NCI-H774 (cell line): ENCODE data around the gene HEPACAM.
A peak's percentile ranks its signal among the peaks of the same experiment; 100 is the strongest.

Experiments used
- DNase-seq: peaks from one replicate; lab custom pipeline; 2025; lab: John Stamatoyannopoulos, UW

The HEPACAM gene

DNA sequence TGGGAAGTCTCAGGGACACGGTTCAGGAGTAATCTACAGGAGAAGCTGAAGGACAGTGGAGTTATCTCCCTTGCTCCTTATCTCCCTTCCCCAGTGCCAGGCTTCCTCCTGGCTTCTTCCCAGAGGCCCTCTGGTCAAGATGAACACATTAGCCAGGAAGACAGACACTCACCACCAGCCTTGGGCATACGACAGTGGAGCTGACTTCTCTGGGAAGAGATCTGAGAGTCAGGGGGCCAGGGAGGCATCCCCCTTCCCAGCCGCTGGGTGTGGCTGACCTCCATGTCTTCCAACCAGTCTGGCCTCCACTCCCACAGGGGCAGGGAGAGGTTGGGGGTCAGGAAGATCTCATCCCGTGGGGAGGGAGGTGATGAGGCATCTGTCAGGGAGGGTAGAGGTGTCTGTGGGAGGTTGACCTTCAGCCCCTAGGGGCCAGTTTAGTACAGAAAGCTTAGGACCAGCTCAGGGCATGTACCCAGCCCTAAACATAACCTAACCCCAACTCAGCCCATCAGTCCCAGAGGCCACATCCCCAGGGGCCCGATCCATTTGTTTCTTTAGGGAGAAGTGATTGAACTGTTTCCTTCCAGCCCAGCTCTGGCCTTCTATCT lies 50.9 kb downstream of the HEPACAM start:
- DNase-seq: no peak

- DNase-seq: no peak
Observed at GRCh38 chr11:124884340-124884739, 51.5 kb downstream of the HEPACAM start.

GRCh38 chr11:124882339-124883071 lies 53.3 kb downstream of the HEPACAM start:
- no peak for DNase-seq

DNA sequence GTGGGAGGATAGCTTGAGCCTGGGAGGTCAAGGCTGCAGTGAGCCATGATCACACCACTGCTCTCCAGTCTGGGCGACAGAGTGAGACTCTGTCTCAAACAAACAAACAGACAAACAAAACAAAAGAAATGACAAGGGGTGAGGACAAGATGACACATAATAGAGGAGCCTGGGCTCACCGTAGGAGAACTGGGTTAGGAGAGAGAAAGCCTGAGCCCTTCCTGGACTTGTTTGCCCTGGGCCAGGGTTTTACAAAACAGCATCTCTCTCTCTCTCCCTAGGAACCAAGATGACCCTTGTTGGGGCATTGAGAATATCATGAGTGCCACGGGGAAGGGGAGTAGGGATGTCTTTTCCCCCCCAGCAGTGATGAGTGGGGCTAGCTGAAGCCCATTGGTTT lies 54.9 kb downstream of the HEPACAM start:
- DNase-seq: no peak

DNA sequence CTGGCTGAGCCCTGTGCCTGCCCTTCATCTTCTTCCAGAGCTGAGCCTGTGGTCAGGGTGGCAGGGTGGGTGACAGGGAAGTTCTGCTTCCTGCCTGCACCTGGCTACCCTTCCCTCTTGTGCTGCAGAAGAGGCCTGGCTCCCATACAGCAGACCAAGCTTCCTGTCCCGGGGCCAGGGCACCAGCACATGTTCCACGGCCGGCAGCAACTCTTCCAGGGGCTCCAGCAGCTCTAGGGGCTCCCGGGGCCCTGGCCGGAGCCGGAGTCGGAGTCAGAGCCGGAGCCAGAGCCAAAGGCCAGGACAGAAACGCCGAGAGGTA lies 55.6 kb downstream of the HEPACAM start:
- DNase-seq: no peak

DNA sequence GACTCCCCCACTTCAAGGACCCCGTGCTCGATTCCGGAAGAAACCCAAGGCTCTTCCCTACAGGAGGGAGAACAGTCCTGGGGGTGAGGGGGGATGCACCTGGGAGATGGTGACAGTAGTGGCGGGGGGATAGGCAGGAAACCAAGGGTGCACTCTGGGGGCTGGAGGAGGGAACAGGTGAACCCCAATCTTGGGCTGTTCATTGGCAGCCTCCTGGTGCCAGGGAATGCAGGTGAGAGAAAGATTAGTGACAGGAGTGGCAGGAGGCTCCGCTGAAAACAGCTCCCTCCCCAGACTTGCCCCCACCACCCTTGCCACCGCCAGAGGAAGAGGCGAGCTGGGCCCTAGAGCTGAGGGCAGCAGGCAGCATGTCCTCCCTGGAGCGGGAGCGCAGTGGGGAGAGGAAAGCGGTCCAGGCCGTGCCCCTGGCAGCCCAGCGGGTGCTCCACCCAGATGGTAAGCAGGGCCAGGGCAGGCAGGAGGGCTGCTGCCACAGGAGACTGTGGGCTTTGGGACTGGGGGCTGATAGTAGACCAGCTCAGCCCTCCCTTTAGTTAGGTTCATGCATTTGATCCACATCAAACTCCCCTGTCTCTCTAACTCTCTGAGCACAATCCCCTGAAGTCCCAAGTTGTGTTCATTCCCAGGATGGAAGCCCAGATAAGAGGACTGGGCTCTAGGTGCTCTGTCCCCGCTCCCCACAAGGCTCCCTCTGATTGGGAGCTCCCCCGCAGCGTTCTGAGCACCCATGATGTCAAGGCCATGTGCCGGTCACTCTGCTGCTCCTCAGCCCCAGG lies 56.2 kb downstream of the HEPACAM start:
- no peak for DNase-seq

DNA sequence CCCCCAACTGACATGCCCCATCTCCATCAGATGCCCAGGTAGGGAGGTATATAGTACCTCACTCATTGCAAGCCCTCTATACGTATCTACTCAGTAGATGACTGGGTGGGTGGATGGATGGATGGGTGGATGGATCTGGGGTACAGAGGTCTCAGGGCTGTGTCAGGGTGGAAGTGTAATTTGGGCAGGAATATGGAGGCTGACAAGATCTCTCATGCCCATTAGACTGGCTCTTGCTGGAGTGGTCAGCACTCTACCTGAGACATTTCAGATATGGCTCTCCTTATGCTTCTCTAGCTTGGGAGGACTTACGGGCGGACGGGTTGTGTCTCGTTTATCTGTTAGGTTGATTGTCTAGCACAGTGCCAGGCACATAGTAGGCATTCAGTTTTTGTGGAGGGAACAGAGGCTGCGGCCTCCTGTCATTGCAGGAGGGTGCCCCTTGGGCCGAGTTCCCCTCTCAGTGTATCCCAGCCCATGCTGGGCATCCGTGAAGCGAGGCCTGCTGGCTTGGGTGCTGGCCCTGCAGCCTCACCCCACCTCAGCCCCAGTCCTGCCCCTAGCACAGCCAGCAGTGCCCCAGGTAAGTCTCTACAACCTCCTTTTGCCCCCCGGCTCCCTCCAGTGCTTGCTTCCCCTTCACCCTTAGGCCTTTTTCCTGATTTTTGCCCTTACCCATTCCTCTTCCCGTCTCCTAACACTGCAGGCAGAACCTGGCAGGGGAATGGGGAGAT lies 56.9 kb downstream of the HEPACAM start:
- no peak for DNase-seq

GRCh38 chr11:124877910-124878758 lies 57.7 kb downstream of the HEPACAM start:
- no peak for DNase-seq

GRCh38 chr11:124877631-124877909 lies 58.3 kb downstream of the HEPACAM start:
- no peak for DNase-seq

DNA sequence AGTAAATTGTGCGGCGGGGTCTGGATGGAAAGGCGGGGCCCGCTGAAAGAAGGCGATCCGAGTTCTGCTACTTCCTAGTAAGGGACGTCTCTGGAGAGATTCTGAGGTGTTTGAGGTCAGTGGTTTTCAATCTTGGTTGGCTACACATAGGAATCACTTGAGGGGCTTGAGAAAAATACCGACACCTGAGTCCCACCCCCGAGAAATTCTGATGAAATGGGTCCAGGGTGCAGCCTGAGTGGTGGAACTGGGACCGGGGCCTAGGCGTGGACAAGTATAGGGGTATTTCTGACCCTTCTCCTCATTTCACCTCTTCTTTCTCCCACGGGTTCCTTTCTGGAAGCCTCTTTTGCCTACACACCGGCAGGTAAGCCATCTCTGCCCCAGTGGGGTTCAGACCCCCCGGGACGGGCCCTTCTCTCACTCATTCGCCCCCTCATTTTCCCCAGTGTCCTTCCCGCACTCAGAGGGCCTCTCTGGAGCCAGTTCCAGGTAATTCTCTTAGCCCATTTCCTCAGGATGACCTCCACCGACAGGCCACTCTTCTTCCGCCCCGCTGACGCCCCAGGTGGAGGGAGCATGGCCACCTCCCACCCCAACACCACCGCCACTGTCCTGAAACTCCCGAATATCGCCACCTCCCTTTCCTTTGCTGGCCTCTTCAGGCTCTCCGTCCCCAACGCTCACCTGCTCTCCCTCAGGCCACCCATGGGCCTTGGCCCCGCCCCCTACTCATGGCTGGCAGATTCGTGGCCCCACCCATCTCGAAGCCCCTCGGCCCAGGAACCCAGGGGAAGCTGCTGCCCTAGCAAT lies 58.8 kb downstream of the HEPACAM start:
- DNase-seq: no peak

DNA sequence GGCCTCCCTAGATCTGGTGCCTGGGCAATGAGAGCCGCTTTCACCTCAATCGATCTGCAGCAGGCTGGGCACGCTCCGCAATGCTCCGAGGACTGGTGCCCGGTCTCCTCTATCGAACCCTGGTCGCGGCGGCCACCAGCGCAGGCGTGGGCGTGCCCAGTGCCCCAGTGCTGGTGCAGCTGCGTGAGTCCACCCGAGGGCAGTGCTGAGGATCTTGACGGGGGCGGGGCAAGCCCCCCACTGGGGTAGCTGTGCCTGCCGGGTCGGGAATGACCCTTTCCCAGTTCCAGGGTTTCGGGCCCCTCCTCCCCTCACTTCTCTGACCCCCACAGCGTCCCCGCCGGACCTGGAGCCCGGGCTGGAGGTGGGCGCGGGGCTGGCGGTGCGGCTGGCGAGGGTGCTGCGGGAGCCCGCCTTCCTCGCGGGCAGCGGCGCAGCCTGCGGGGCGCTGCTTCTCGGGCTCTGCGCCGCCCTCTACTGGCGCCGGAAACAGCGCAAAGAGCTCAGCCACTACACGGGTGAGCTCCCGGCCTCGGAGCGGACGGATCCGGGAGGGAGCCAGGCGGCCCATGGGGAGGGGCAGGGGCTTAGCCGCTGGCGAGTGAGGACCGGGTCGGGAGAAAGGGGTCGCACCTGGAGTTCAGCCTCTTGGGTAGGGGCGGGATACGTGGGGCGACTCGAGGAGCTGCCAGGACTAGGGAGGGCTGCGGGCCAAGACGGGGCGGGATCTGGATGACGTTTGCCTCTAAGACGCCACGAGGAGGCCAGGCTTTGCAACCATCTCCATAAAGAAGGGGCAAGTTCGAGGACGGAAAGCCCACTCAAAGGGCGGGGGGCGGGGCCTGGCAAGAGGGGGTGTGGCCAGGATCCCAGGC lies 59.7 kb downstream of the HEPACAM start:
- DNase-seq: peak; percentile 88

- no peak for DNase-seq
Observed at GRCh38 chr11:124875401-124875800, 60.4 kb downstream of the HEPACAM start.

DNA sequence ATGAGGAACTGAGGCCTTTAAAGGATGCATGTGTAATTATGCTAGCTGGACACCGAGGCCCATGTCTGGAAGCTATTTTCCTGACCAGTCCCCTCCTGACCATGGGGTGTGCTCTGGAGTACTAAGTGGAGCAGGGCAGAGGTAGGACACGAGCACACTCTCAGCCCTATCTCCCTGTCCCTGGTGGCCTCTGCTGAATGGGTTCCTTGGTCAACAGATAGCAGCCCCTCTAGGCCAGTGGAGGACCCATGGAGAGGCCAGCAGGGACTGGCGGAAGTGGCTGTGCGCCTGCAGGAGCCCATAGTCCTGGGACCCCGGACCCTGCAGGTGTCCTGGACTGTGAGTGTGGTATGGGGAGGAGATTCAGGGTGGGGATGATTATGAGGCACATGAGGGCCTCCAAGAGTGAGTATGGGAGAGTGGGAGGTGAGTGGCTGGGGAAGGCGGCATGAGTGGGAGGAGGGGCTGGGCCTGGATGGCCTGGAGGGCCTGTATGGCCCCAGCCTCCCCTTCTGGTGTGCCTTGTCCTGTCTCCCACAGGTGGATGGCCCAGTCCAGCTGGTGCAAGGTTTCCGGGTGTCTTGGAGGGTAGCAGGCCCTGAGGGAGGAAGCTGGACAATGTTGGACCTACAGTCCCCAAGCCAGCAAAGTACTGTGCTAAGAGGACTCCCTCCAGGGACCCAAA lies 61.1 kb downstream of the HEPACAM start:
- no peak for DNase-seq

- no peak for DNase-seq
Observed at GRCh38 chr11:124873951-124874350, 61.9 kb downstream of the HEPACAM start.

GRCh38 chr11:124872741-124873140 lies 63.1 kb downstream of the HEPACAM start:
- DNase-seq: no peak

- DNase-seq: no peak
Observed at GRCh38 chr11:124872280-124872679, 63.6 kb downstream of the HEPACAM start.

GRCh38 chr11:124870430-124870829 lies 65.4 kb downstream of the HEPACAM start:
- no peak for DNase-seq

- no peak for DNase-seq
Observed at GRCh38 chr11:124869856-124870387, 65.9 kb downstream of the HEPACAM start.

DNA sequence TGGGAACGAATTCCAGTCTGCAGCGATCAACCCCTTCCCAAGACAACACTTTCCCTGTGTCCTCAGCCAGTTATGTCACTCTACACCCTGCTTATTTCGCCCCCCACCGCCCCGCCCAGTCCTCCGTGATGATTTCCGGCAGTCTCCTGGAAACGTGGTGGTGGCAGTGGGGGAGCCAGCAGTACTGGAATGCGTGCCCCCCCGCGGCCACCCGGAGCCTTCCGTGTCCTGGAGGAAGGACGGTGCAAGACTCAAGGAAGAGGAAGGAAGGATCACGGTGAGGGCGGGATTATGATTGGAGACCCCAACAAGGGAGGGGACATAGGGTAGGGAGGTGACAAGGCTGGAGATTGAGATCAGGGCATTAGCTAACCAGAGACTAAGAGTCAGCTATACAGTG lies 66.5 kb downstream of the HEPACAM start:
- no peak for DNase-seq
